H1 (cell line): ENCODE data around the gene NAV2. TPM values are rescaled to one million over a fixed set of nuclear protein-coding genes. Genes with fewer than 3 reads are reported as not detected.

Experiments used
- JUND ChIP-seq: IDR thresholded peaks from 2 replicates; pipeline ENCODE4 v1.6.1; 2011; ENCODE audit warnings: mild to moderate bottlenecking, improper control_type of control experiment, low read length
- PHF8 ChIP-seq: fragments of 200-600 bp; sonication (generic); conservative IDR thresholded peaks from 2 replicates; pipeline ENCODE4 v1.7.1; 2012; ENCODE audit warnings: low read depth, mild to moderate bottlenecking, inconsistent platforms, low read length, moderate library complexity
- POU5F1 ChIP-seq: IDR thresholded peaks from 2 replicates; pipeline ENCODE4 v1.6.1; 2011; ENCODE audit warnings: low read depth, mild to moderate bottlenecking, low read length, moderate library complexity
- RFX5 ChIP-seq: IDR thresholded peaks from 2 replicates; pipeline ENCODE4 v1.6.1; 2011; ENCODE audit warnings: low read depth, low read length, improper control_type of control experiment, borderline replicate concordance
- polyA plus RNA-seq, 7 experiments: library from polyadenylated mRNA; depleted of rRNA in 3 of 7; stranded (reverse) in 5 of 7; unstranded in 2 of 7; fragments of >200 nt in 5 of 7; fragments of 200-250 nt in 2 of 7; gene quantifications; 1 replicate in 5 of 7; 2 replicates in 1 of 7; 4 replicates in 1 of 7; pipeline versions ENCODE4 v1.2.1 to v1.2.3, GENCODE V29; 2011 to 2013; ENCODE audit warnings: missing spikeins in 2 of 7, mixed read lengths in 2 of 7
- total RNA-seq: library from RNA; stranded (reverse); fragmentation: NEBNext Ultra II Directional; extraction: Animal tissue kit (Norgen Biotek cat#: 25700); gene quantifications from 2 replicates; pipeline ENCODE4 v1.2.1, GENCODE V29; 2021
- TF ChIP-seq, protein P1 (sequence below): fragments of 300-600 bp; sonication (generic); IDR thresholded peaks from 2 replicates; pipeline ENCODE4 v1.7.1; 2012; ENCODE audit warnings: low read length, moderate library complexity, mild to moderate bottlenecking, inconsistent platforms; ENCODE audit not compliant: insufficient replicate concordance

The NAV2 gene
- total and polyA plus RNA-seq, 2 of the 8 experiments (the other 6 are each of a cell fraction or from before 2014, with no cell fraction given): 35.6 to 73.6 TPM

DNA sequence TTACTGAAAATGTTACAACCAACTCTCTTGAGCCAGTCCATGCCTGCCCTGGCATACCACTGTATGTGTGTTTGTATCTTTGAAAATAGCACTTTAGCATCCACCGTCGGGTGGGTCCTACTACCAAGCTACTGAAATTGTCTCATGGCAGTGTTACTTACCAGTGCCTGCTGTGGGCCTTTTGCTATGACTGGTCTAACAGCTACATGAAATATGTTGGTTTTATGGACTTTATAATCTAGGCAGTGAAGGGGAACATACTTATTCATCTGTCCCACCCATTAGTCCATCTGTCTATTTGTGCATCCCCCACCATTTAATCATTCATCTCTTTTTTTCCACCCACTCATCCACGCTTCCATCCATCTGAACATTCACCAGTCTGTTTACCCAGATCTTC, 106.0 kb downstream of the NAV2 start (continued):
- TF ChIP-seq, protein P1, sequence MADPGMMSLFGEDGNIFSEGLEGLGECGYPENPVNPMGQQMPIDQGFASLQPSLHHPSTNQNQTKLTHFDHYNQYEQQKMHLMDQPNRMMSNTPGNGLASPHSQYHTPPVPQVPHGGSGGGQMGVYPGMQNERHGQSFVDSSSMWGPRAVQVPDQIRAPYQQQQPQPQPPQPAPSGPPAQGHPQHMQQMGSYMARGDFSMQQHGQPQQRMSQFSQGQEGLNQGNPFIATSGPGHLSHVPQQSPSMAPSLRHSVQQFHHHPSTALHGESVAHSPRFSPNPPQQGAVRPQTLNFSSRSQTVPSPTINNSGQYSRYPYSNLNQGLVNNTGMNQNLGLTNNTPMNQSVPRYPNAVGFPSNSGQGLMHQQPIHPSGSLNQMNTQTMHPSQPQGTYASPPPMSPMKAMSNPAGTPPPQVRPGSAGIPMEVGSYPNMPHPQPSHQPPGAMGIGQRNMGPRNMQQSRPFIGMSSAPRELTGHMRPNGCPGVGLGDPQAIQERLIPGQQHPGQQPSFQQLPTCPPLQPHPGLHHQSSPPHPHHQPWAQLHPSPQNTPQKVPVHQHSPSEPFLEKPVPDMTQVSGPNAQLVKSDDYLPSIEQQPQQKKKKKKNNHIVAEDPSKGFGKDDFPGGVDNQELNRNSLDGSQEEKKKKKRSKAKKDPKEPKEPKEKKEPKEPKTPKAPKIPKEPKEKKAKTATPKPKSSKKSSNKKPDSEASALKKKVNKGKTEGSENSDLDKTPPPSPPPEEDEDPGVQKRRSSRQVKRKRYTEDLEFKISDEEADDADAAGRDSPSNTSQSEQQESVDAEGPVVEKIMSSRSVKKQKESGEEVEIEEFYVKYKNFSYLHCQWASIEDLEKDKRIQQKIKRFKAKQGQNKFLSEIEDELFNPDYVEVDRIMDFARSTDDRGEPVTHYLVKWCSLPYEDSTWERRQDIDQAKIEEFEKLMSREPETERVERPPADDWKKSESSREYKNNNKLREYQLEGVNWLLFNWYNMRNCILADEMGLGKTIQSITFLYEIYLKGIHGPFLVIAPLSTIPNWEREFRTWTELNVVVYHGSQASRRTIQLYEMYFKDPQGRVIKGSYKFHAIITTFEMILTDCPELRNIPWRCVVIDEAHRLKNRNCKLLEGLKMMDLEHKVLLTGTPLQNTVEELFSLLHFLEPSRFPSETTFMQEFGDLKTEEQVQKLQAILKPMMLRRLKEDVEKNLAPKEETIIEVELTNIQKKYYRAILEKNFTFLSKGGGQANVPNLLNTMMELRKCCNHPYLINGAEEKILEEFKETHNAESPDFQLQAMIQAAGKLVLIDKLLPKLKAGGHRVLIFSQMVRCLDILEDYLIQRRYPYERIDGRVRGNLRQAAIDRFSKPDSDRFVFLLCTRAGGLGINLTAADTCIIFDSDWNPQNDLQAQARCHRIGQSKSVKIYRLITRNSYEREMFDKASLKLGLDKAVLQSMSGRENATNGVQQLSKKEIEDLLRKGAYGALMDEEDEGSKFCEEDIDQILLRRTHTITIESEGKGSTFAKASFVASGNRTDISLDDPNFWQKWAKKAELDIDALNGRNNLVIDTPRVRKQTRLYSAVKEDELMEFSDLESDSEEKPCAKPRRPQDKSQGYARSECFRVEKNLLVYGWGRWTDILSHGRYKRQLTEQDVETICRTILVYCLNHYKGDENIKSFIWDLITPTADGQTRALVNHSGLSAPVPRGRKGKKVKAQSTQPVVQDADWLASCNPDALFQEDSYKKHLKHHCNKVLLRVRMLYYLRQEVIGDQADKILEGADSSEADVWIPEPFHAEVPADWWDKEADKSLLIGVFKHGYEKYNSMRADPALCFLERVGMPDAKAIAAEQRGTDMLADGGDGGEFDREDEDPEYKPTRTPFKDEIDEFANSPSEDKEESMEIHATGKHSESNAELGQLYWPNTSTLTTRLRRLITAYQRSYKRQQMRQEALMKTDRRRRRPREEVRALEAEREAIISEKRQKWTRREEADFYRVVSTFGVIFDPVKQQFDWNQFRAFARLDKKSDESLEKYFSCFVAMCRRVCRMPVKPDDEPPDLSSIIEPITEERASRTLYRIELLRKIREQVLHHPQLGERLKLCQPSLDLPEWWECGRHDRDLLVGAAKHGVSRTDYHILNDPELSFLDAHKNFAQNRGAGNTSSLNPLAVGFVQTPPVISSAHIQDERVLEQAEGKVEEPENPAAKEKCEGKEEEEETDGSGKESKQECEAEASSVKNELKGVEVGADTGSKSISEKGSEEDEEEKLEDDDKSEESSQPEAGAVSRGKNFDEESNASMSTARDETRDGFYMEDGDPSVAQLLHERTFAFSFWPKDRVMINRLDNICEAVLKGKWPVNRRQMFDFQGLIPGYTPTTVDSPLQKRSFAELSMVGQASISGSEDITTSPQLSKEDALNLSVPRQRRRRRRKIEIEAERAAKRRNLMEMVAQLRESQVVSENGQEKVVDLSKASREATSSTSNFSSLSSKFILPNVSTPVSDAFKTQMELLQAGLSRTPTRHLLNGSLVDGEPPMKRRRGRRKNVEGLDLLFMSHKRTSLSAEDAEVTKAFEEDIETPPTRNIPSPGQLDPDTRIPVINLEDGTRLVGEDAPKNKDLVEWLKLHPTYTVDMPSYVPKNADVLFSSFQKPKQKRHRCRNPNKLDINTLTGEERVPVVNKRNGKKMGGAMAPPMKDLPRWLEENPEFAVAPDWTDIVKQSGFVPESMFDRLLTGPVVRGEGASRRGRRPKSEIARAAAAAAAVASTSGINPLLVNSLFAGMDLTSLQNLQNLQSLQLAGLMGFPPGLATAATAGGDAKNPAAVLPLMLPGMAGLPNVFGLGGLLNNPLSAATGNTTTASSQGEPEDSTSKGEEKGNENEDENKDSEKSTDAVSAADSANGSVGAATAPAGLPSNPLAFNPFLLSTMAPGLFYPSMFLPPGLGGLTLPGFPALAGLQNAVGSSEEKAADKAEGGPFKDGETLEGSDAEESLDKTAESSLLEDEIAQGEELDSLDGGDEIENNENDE: no peak
- TF ChIP-seq JUND (no peak), POU5F1 (no peak), RFX5 (no peak), PHF8 (no peak)
